ENCODE results near the gene CLCN1.

Gene CLCN1

GRCh38 chr7:143316492-143316891, 581 bp downstream of the CLCN1 start:
- TF ChIP-seq CTCF (IDR thresholded peaks at IDR 0.05; ENCODE audit: control insufficient read depth, extremely low read depth, insufficient read depth), result no peak
- no peak overlapping the region for H3K4me3 ChIP-seq (ENCODE audit: low read depth, low read length)
- no peak for DNase-seq (ENCODE audit: low read depth)

GRCh38 chr7:143318661-143319060, 2.8 kb downstream of the CLCN1 start:
- no peak for TF ChIP-seq CTCF (IDR thresholded peaks at IDR 0.05; ENCODE audit: control insufficient read depth, extremely low read depth, insufficient read depth)
- no peak for DNase-seq (ENCODE audit: low read depth)

GRCh38 chr7:143320620-143321019, 4.7 kb downstream of the CLCN1 start:
- DNase-seq (ENCODE audit: low read depth), result peak; percentile 58
- no peak overlapping the region for H3K4me3 ChIP-seq (ENCODE audit: low read depth, low read length)
- no peak for TF ChIP-seq CTCF (IDR thresholded peaks at IDR 0.05; ENCODE audit: control insufficient read depth, extremely low read depth, insufficient read depth)

More at GRCh38 chr7:143318661-143319060, 2.8 kb downstream of the CLCN1 start:
- no peak overlapping the region for H3K4me3 ChIP-seq (ENCODE audit: low read depth, low read length)

- H3K4me3 ChIP-seq (ENCODE audit: low read depth, low read length), result no peak overlapping the region
- DNase-seq (ENCODE audit: low read depth), result no peak
- TF ChIP-seq CTCF (IDR thresholded peaks at IDR 0.05; ENCODE audit: control insufficient read depth, extremely low read depth, insufficient read depth), result no peak
Measured at GRCh38 chr7:143321242-143321641, 5.3 kb downstream of the CLCN1 start.

- no peak overlapping the region for H3K4me3 ChIP-seq (ENCODE audit: low read depth, low read length)
- peak; percentile 47 for TF ChIP-seq CTCF (IDR thresholded peaks at IDR 0.05; ENCODE audit: control insufficient read depth, extremely low read depth, insufficient read depth)
- no peak for DNase-seq (ENCODE audit: low read depth)
Measured at GRCh38 chr7:143321734-143322133, 5.8 kb downstream of the CLCN1 start.

DNA sequence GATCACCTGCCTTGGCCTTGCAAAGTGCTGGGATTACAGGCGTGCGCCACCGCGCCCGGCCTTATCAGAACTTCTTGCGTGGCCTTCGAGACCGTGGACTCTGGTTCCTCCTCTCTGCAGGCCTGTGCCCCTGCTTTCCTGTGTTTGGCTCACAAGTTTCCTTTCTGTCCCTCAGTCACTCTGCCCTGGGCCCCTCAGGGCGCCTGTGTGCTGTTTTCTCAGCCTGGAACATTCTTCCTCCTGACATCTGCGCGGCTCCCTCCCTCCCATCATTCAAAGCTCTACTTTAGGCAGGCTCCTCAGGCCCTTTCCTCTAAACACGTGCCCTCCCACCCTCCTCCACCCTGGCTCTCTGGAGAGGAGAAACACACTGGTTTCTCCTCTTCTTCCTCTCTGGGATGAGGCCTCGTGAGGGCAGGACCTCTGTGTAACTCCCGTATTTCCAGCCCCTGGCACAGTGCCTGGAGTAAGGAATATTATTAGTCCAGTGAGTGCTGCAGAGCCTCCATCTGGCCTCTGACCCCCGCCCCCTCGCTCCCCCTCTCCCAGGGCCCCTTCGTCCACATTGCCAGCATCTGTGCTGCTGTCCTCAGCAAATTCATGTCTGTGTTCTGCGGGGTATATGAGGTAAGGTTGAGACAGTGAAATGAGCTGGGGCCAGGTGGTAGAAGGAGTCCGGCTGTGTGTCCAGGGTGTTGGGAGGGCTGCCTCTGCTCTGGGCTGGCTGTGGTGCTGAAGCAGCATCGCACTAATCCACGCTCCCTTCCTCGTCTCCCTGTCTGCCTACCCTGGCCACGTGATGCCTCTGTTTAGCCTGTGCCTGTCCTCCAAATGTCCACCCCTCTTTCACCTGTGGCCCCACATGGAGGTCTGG, 7.1 kb downstream of the CLCN1 start:
- no peak overlapping the region for H3K4me3 ChIP-seq (ENCODE audit: low read depth, low read length)
- TF ChIP-seq CTCF (IDR thresholded peaks at IDR 0.05; ENCODE audit: control insufficient read depth, extremely low read depth, insufficient read depth), result no peak
- DNase-seq (ENCODE audit: low read depth), result no peak

GRCh38 chr7:143323653-143324052, 7.7 kb downstream of the CLCN1 start:
- TF ChIP-seq CTCF (IDR thresholded peaks at IDR 0.05; ENCODE audit: control insufficient read depth, extremely low read depth, insufficient read depth), result no peak
- DNase-seq (ENCODE audit: low read depth), result no peak
- no peak overlapping the region for H3K4me3 ChIP-seq (ENCODE audit: low read depth, low read length)

All from LNCaP clone FGC (cell line).